ENCODE data around the gene MAD2L2.

The MAD2L2 gene

GRCh38 chr1:11653861-11654136, 27.1 kb downstream of the MAD2L2 start:
- peak overlapping the region; percentile 91 for H3K18ac ChIP-seq (ENCODE audit: low read length)
- no CpG with 5 or more reads among the region's 7 CpGs for WGBS, 2 donors (ENCODE audit: extremely low coverage in 2 of 2, insufficient read length in 2 of 2, insufficient replicate concordance in 1 of 2)
- H4K91ac ChIP-seq (ENCODE audit: low read depth, low read length, poor library complexity): no peak overlapping the region
- DNase-seq (ENCODE audit: low spot score): no peak
- peak overlapping the region; percentile 74 to 88 for H3K4me3 ChIP-seq (ENCODE audit: low read length in 2 of 2)
- peak overlapping the region; percentile 94 for H3K14ac ChIP-seq (ENCODE audit: low read length)
- no peak overlapping the region for H3K4ac ChIP-seq (ENCODE audit: low read length)
- H3K23ac ChIP-seq (ENCODE audit: low read depth, low read length, poor library complexity): no peak overlapping the region
- no peaks in the 10 kb centered on the region for H3K79me1 ChIP-seq (ENCODE audit: low read depth, low read length)
- H3K9ac ChIP-seq (ENCODE audit: low read depth, low read length, poor library complexity): peak overlapping the region; percentile 80
- H3K4me1 ChIP-seq (ENCODE audit: control insufficient read depth in 2 of 2, insufficient read depth in 1 of 2, low read depth in 1 of 2, low read length in 2 of 2): peaks cover 7 to 20% of the 10 kb centered on the region in 2 donors
- H3K27ac ChIP-seq (replicated peaks; ENCODE audit: low read length): no peak overlapping the region
- H2BK15ac ChIP-seq (ENCODE audit: low read length): peak overlapping the region; percentile 59
- peak overlapping the region; percentile 94 for H2AFZ ChIP-seq (ENCODE audit: low read length)
- H2AK5ac ChIP-seq (ENCODE audit: low read depth, low read length): peak overlapping the region; percentile 96
- H2BK5ac ChIP-seq (ENCODE audit: low read length): peak overlapping the region; percentile 46
- no peak overlapping the region for H4K8ac ChIP-seq (ENCODE audit: low read depth, low read length)
- peaks cover 4 to 54% (median 40%) of the 10 kb centered on the region in 3 experiments for H3K27me3 ChIP-seq (ENCODE audit: control insufficient read depth in 3 of 3, insufficient read depth in 3 of 3, low read depth in 1 of 3, low read length in 3 of 3)
- no peaks in the 10 kb centered on the region for H3K9me3 ChIP-seq (replicated peaks in 1 of 2; ENCODE audit: control insufficient read depth in 2 of 2, insufficient read depth in 1 of 2, low read depth in 1 of 2, low read length in 2 of 2)
- peaks cover 5 to 9% of the 10 kb centered on the region in 2 donors for H3K36me3 ChIP-seq (replicated peaks in 1 of 2; ENCODE audit: control insufficient read depth in 2 of 2, insufficient read depth in 2 of 2, low read length in 2 of 2)
- H2BK120ac ChIP-seq (ENCODE audit: low read depth, low read length): no peak overlapping the region
- peak overlapping the region; percentile 71 for H3K4me2 ChIP-seq (ENCODE audit: insufficient read depth, low read length, poor library complexity, severe bottlenecking)
- no peak overlapping the region for H2BK12ac ChIP-seq (ENCODE audit: low read length)

GRCh38 chr1:11653101-11653860, 27.7 kb downstream of the MAD2L2 start:
- H4K91ac ChIP-seq (ENCODE audit: low read depth, low read length, poor library complexity): no peak overlapping the region
- peaks cover 5 to 9% of the 10 kb centered on the region in 2 donors for H3K36me3 ChIP-seq (replicated peaks in 1 of 2; ENCODE audit: control insufficient read depth in 2 of 2, insufficient read depth in 2 of 2, low read length in 2 of 2)
- peak overlapping the region; percentile 46 for H2BK5ac ChIP-seq (ENCODE audit: low read length)
- no CpG with 5 or more reads among the region's 17 CpGs for WGBS, 2 donors (ENCODE audit: extremely low coverage in 2 of 2, insufficient read length in 2 of 2, insufficient replicate concordance in 1 of 2)
- H3K79me1 ChIP-seq (ENCODE audit: low read depth, low read length): no peaks in the 10 kb centered on the region
- peak overlapping the region in 1 of 2 donors; percentile 88 for H3K4me3 ChIP-seq (ENCODE audit: low read length in 2 of 2)
- H2BK120ac ChIP-seq (ENCODE audit: low read depth, low read length): no peak overlapping the region
- H3K4me1 ChIP-seq (ENCODE audit: control insufficient read depth in 2 of 2, insufficient read depth in 1 of 2, low read depth in 1 of 2, low read length in 2 of 2): peaks cover 7 to 24% of the 10 kb centered on the region in 2 donors
- H2BK15ac ChIP-seq (ENCODE audit: low read length): peak overlapping the region; percentile 59
- peak overlapping the region; percentile 71 for H3K4me2 ChIP-seq (ENCODE audit: insufficient read depth, low read length, poor library complexity, severe bottlenecking)
- peak overlapping the region; percentile 96 for H2AK5ac ChIP-seq (ENCODE audit: low read depth, low read length)
- H3K18ac ChIP-seq (ENCODE audit: low read length): peak overlapping the region; percentile 91
- H2BK12ac ChIP-seq (ENCODE audit: low read length): no peak overlapping the region
- H4K8ac ChIP-seq (ENCODE audit: low read depth, low read length): no peak overlapping the region
- no peak overlapping the region for H3K23ac ChIP-seq (ENCODE audit: low read depth, low read length, poor library complexity)
- H3K14ac ChIP-seq (ENCODE audit: low read length): no peak overlapping the region
- no peak overlapping the region for H3K9ac ChIP-seq (ENCODE audit: low read depth, low read length, poor library complexity)
- peaks cover 4 to 58% (median 44%) of the 10 kb centered on the region in 3 experiments for H3K27me3 ChIP-seq (ENCODE audit: control insufficient read depth in 3 of 3, insufficient read depth in 3 of 3, low read depth in 1 of 3, low read length in 3 of 3)
- peak overlapping the region; percentile 94 for H2AFZ ChIP-seq (ENCODE audit: low read length)
- no peak overlapping the region for H3K27ac ChIP-seq (replicated peaks; ENCODE audit: low read length)
- no peak for DNase-seq (ENCODE audit: low spot score)
- no peak overlapping the region for H3K4ac ChIP-seq (ENCODE audit: low read length)
- no peaks in the 10 kb centered on the region for H3K9me3 ChIP-seq (replicated peaks in 1 of 2; ENCODE audit: control insufficient read depth in 2 of 2, insufficient read depth in 1 of 2, low read depth in 1 of 2, low read length in 2 of 2)

GRCh38 chr1:11652203-11652780, 28.7 kb downstream of the MAD2L2 start:
- Histone ChIP-seq H2BK15ac (ENCODE audit: low read length) (peak overlapping the region; percentile 12), H3K9me3 (replicated peaks in 1 of 2; ENCODE audit: control insufficient read depth in 2 of 2, insufficient read depth in 1 of 2, low read depth in 1 of 2, low read length in 2 of 2) (no peaks in the 10 kb centered on the region), H3K14ac (ENCODE audit: low read length) (no peak overlapping the region), H3K4me3 (ENCODE audit: low read length in 2 of 2) (no peak overlapping the region), H3K4ac (ENCODE audit: low read length) (no peak overlapping the region), H3K4me2 (ENCODE audit: insufficient read depth, low read length, poor library complexity, severe bottlenecking) (no peak overlapping the region), H2BK5ac (ENCODE audit: low read length) (no peak overlapping the region), H3K18ac (ENCODE audit: low read length) (no peak overlapping the region), H3K9ac (ENCODE audit: low read depth, low read length, poor library complexity) (no peak overlapping the region), H2AFZ (ENCODE audit: low read length) (no peak overlapping the region), H3K27ac (replicated peaks; ENCODE audit: low read length) (no peak overlapping the region), H4K8ac (ENCODE audit: low read depth, low read length) (no peak overlapping the region), H3K4me1 (ENCODE audit: control insufficient read depth in 2 of 2, insufficient read depth in 1 of 2, low read depth in 1 of 2, low read length in 2 of 2) (peaks cover 7 to 24% of the 10 kb centered on the region in 2 donors), H2BK120ac (ENCODE audit: low read depth, low read length) (no peak overlapping the region), H3K27me3 (ENCODE audit: control insufficient read depth in 3 of 3, insufficient read depth in 3 of 3, low read depth in 1 of 3, low read length in 3 of 3) (peaks cover 4 to 66% (median 44%) of the 10 kb centered on the region in 3 experiments), H3K36me3 (replicated peaks in 1 of 2; ENCODE audit: control insufficient read depth in 2 of 2, insufficient read depth in 2 of 2, low read length in 2 of 2) (peaks cover 2 to 8% of the 10 kb centered on the region in 2 donors), H3K79me1 (ENCODE audit: low read depth, low read length) (no peaks in the 10 kb centered on the region), H3K23ac (ENCODE audit: low read depth, low read length, poor library complexity) (no peak overlapping the region), H2AK5ac (ENCODE audit: low read depth, low read length) (peak overlapping the region; percentile 63), H2BK12ac (ENCODE audit: low read length) (peak overlapping the region; percentile 67), H4K91ac (ENCODE audit: low read depth, low read length, poor library complexity) (no peak overlapping the region)
- DNase-seq (ENCODE audit: low spot score): no peak
- WGBS, 2 donors (ENCODE audit: extremely low coverage in 2 of 2, insufficient read length in 2 of 2, insufficient replicate concordance in 1 of 2): no CpG with 5 or more reads among the region's 11 CpGs

- Histone ChIP-seq H3K36me3 (replicated peaks in 1 of 2; ENCODE audit: control insufficient read depth in 2 of 2, insufficient read depth in 2 of 2, low read length in 2 of 2) (peaks cover 0 to 1% of the 10 kb centered on the region in 2 donors), H3K14ac (ENCODE audit: low read length) (peak overlapping the region; percentile 66), H3K4me3 (ENCODE audit: low read length in 2 of 2) (no peak overlapping the region), H3K18ac (ENCODE audit: low read length) (peak overlapping the region; percentile 94), H3K4me1 (ENCODE audit: control insufficient read depth in 2 of 2, insufficient read depth in 1 of 2, low read depth in 1 of 2, low read length in 2 of 2) (peaks cover 7 to 24% of the 10 kb centered on the region in 2 donors), H4K91ac (ENCODE audit: low read depth, low read length, poor library complexity) (no peak overlapping the region), H3K4me2 (ENCODE audit: insufficient read depth, low read length, poor library complexity, severe bottlenecking) (no peak overlapping the region), H3K23ac (ENCODE audit: low read depth, low read length, poor library complexity) (peak overlapping the region; percentile 77), H2AK5ac (ENCODE audit: low read depth, low read length) (peak overlapping the region; percentile 68), H3K27me3 (ENCODE audit: control insufficient read depth in 3 of 3, insufficient read depth in 3 of 3, low read depth in 1 of 3, low read length in 3 of 3) (peaks cover 4 to 70% (median 44%) of the 10 kb centered on the region in 3 experiments), H2AFZ (ENCODE audit: low read length) (peak overlapping the region; percentile 68), H3K79me1 (ENCODE audit: low read depth, low read length) (no peaks in the 10 kb centered on the region), H3K4ac (ENCODE audit: low read length) (no peak overlapping the region), H2BK15ac (ENCODE audit: low read length) (peak overlapping the region; percentile 82), H2BK120ac (ENCODE audit: low read depth, low read length) (peak overlapping the region; percentile 42), H2BK12ac (ENCODE audit: low read length) (no peak overlapping the region), H4K8ac (ENCODE audit: low read depth, low read length) (no peak overlapping the region), H2BK5ac (ENCODE audit: low read length) (peak overlapping the region; percentile 85), H3K27ac (replicated peaks; ENCODE audit: low read length) (no peak overlapping the region), H3K9me3 (replicated peaks in 1 of 2; ENCODE audit: control insufficient read depth in 2 of 2, insufficient read depth in 1 of 2, low read depth in 1 of 2, low read length in 2 of 2) (no peaks in the 10 kb centered on the region), H3K9ac (ENCODE audit: low read depth, low read length, poor library complexity) (no peak overlapping the region)
- no CpG with 5 or more reads among the region's 4 CpGs for WGBS, 2 donors (ENCODE audit: extremely low coverage in 2 of 2, insufficient read length in 2 of 2, insufficient replicate concordance in 1 of 2)
- DNase-seq (ENCODE audit: low spot score): no peak
Measured at GRCh38 chr1:11651017-11651416, 29.9 kb downstream of the MAD2L2 start.

Data from neuronal stem cell (in vitro differentiated cells).